Heart left ventricle (tissue), 16 donors: Measurements from ENCODE around the gene C4B. TPM values are rescaled to one million over a fixed set of nuclear protein-coding genes. Genes with fewer than 3 reads are reported as not detected.
"Not testable (repeated sequence)": the region's sequence is repeated elsewhere in the genome, so short reads cannot be mapped to it uniquely, and the experiment has no call there.

Source experiments
- ATAC-seq, 4 donors: fragments of 200-7000 bp; cut with Tn5 transposase; one replicate each; pipeline ENCODE4 v1.9.1; 2020 to 2022; ENCODE audit warnings: moderate library complexity in 4 of 4, mild to moderate bottlenecking in 3 of 4, moderate number of reproducible peaks in 1 of 4
- DNase-seq, 5 donors: peaks; one replicate each; pipeline ENCODE4 v3.0.0-alpha.2; 2020
- H3K27ac ChIP-seq, 12 donors: fragments of 200-600 bp; sonication (generic) in 4 of 12; one replicate each; pipeline versions ENCODE4 v1.5.0 to v1.8.0; 2016 to 2022; ENCODE audit warnings: mild to moderate bottlenecking in 2 of 12
- H3K27me3 ChIP-seq, 9 donors: fragments of 200-600 bp; sonication (generic) in 2 of 9; one replicate each; pipeline versions ENCODE4 v1.5.1 to v1.8.0; 2016 to 2022; ENCODE audit warnings: mild to moderate bottlenecking in 3 of 9
- H3K36me3 ChIP-seq, 9 donors: fragments of 200-600 bp; sonication (generic) in 2 of 9; one replicate each; pipeline versions ENCODE4 v1.5.0 to v1.8.0; 2018 to 2022; ENCODE audit warnings: mild to moderate bottlenecking in 2 of 9
- H3K4me1 ChIP-seq, 12 donors: fragments of 200-600 bp; sonication (generic) in 4 of 12; one replicate each; pipeline versions ENCODE4 v1.5.0 to v1.8.0; 2016 to 2022; ENCODE audit warnings: mild to moderate bottlenecking in 3 of 12
- H3K4me3 ChIP-seq, 12 donors: fragments of 200-600 bp; sonication (generic) in 4 of 12; one replicate each; pipeline versions ENCODE4 v1.5.0 to v1.8.0; 2017 to 2022; ENCODE audit warnings: mild to moderate bottlenecking in 9 of 12, moderate library complexity in 4 of 12
- H3K9me3 ChIP-seq, 12 donors: fragments of 200-600 bp; sonication (generic) in 4 of 12; one replicate each; pipeline versions ENCODE4 v1.5.0 to v1.8.0; 2016 to 2022; ENCODE audit warnings: mild to moderate bottlenecking in 1 of 12
- POLR2A ChIP-seq, 2 donors: fragments of 450-650 bp; IDR thresholded peaks; one replicate each; pipeline ENCODE4 v1.6.1; 2017; ENCODE audit warnings: antibody characterized with exemption in 2 of 2, mild to moderate bottlenecking in 2 of 2, moderate library complexity in 2 of 2
- WGBS, 4 donors: extraction: QIAGEN DNeasy Blood & Tissue Kit in 2 of 4; methylation state at CpG; one replicate each; pipeline versions ENCODE4 v1.1.5 to v1.1.7; 2013 to 2018; 5-methylcytosine and 5-hydroxymethylcytosine counted together
- intact Hi-C, 10 donors: fragments of 100-400 bp; cut with DNase I; formaldehyde crosslinking; loops; one replicate each; pipeline versions ENCODE4 v1.11.1 to v1.14.2; 2022
- polyA plus RNA-seq, 2 donors: library from polyadenylated mRNA; stranded (reverse); fragments of 200-250 nt; gene quantifications; one replicate each; pipeline ENCODE4 v1.2.3, GENCODE V29; 2013
- total RNA-seq, 9 donors: library from RNA; depleted of rRNA in 2 of 9; stranded (reverse); fragments of >200 nt in 2 of 9; fragmentation: NEBNext Ultra II Directional in 3 of 9; extraction: Animal tissue kit (Norgen Biotek cat#: 25700) in 3 of 9; gene quantifications; one replicate each; pipeline versions ENCODE4 v1.1.0 to v1.2.4, GENCODE V29; 2016 to 2023
- TF ChIP-seq, protein P1 (sequence below), 12 donors: fragments of 200-600 bp; sonication (generic) in 4 of 12; IDR thresholded peaks; one replicate each; pipeline versions ENCODE4 v1.5.0 to v1.8.0; 2018 to 2022; ENCODE audit warnings: antibody characterized with exemption in 12 of 12, mild to moderate bottlenecking in 5 of 12
- donor health status: ischemic (EF 13 %, LVEDD 7.1; RV severe dilation, severe dysfunction).
- donor health status: healthy with polysubstance abuse.
- donor health status: DM: no; HTN: yes; CAD: no.
- donor health status: DM: no; HTN: no; CAD: no.
- donor health status: ischemic (EF 25% LVEDD 6.9; RV normal size, moderate dysfunction).
- donor health status: ischemic (EF 25% LVEDD 5.7; RV mildly dilated, moderate dysfunction).
- donor health status: healthy.
- donor health status: DM: yes; HTN: yes; CAD: no.
- donor health status: ischemic (EF 35%, LVEDD 5.7; RV mildly dilated, moderate dysfunction).
- donor health status: nonischemic (EF 11% LVEDD 7.7; RV severe dilation, severe dysfunction).
- donor health status: DM: yes; HTN: yes; CAD: no.
- donor health status: PGD.
- donor health status: ischemic (EF 29% LVEDD 5.4; RV normal size, mild dysfunction).
- donor health status: nonischemic (EF 23%, LVEDD 6.1; RV moderate dilation, normal function).

C4B gene
- total and polyA plus RNA-seq, 11 donors = 30.8 to 307 (median 73.9) TPM

DNA sequence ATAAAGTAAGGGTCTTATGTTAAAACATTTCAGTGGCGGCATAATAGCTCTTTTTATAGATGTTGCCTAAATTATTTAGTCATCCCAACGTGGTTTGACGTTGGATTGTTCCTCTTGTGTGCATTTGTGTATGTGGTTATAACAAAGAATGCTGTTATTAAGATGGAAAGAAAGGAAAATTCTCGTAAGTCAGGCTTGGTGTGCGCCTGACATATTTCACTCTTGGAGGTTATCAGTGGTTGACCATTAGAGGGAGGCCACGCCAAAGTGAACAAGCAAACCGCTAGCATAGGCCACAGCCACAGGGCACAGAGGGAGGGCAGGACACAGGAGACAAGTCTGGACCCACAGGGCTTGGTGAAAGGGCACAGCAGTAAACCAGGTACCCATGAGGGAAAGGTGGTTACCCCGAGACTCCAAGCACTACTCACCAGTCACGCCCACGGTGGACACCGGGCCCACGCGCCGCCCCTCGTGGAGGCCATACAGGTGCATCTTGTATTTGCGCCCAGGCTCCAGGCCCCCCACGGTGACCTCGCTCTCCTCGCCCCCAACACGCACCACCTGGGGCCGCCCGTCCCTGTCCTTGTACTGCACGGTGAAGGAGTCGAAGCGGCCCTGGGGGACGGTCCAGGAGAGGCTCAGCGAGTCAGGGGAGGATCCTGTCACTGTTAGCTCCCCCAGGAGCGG lies 46.5 kb downstream of the C4B start:
- 82 to 94% (median 91%) methylated on average over 8 to 28 of the region's 28 CpGs for WGBS, 4 donors

GRCh38 chr6:32064706-32065105 lies 50.1 kb downstream of the C4B start:
- Histone ChIP-seq H3K36me3 (peaks cover 0 to 99% (median 66%) of the 10 kb centered on the region in 9 donors), H3K27me3 (no peaks in the 10 kb centered on the region), H3K4me1 (peaks cover 0 to under 1% (median 0%) of the 10 kb centered on the region in 12 donors), H3K4me3 (no peak overlapping the region), H3K9me3 (no peaks in the 10 kb centered on the region), H3K27ac (no peak overlapping the region)
- ATAC-seq (no peak), DNase-seq (no peak)
- TF ChIP-seq, protein P1, sequence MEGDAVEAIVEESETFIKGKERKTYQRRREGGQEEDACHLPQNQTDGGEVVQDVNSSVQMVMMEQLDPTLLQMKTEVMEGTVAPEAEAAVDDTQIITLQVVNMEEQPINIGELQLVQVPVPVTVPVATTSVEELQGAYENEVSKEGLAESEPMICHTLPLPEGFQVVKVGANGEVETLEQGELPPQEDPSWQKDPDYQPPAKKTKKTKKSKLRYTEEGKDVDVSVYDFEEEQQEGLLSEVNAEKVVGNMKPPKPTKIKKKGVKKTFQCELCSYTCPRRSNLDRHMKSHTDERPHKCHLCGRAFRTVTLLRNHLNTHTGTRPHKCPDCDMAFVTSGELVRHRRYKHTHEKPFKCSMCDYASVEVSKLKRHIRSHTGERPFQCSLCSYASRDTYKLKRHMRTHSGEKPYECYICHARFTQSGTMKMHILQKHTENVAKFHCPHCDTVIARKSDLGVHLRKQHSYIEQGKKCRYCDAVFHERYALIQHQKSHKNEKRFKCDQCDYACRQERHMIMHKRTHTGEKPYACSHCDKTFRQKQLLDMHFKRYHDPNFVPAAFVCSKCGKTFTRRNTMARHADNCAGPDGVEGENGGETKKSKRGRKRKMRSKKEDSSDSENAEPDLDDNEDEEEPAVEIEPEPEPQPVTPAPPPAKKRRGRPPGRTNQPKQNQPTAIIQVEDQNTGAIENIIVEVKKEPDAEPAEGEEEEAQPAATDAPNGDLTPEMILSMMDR (IDR thresholded peaks at IDR 0.05) = no peak
- TF ChIP-seq POLR2A (IDR thresholded peaks at IDR 0.05) = no peak
- intact Hi-C loops = no loop called here
- WGBS, 4 donors = 92 to 95% (median 94%) methylated on average over 14 of the region's 14 CpGs

More for the DNA sequence above, 46.5 kb downstream of the C4B start:
- Histone ChIP-seq H3K4me3 (no peak overlapping the region), H3K4me1 (peaks cover 0 to 5% (median 0%) of the 10 kb centered on the region in 12 donors), H3K9me3 (no peaks in the 10 kb centered on the region), H3K27me3 (no peaks in the 10 kb centered on the region), H3K27ac (no peak overlapping the region), H3K36me3 (peaks cover 0 to 96% (median 62%) of the 10 kb centered on the region in 9 donors)
- intact Hi-C loops = no loop called here
- no peak for TF ChIP-seq POLR2A (IDR thresholded peaks at IDR 0.05)
- TF ChIP-seq, protein P1 (IDR thresholded peaks at IDR 0.05) = no peak
- ATAC-seq (no peak), DNase-seq (no peak)

DNA sequence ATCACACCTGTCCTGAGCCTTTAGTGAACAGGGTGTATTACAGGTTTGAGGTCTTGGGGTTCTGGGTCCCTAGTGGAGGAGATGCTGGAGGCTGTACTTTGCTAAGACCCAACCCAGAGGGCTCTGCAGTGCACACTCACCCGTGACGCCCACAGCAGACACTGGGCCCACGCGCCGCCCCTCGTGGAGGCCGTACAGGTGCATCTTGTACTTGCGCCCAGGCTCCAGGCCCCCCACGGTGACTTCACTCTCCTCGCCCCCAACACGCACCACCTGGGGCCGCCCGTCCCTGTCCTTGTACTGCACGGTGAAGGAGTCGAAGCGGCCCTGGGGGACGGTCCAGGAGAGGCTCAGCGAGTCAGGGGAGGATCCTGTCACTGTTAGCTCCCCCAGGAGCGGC lies 52.9 kb downstream of the C4B start:
- intact Hi-C loops, H3K9me3 ChIP-seq, H3K4me3 ChIP-seq, H3K27me3 ChIP-seq, H3K27ac ChIP-seq, DNase-seq, ATAC-seq: not testable (repeated sequence)
- 89 to 93% (median 92%) methylated on average over 17 to 19 of the region's 19 CpGs for WGBS, 4 donors
- peaks cover 0 to 19% (median 0%) of the 10 kb centered on the region in 12 donors for H3K4me1 ChIP-seq
- peaks cover 0 to 99% (median 55%) of the 10 kb centered on the region in 9 donors for H3K36me3 ChIP-seq

DNA sequence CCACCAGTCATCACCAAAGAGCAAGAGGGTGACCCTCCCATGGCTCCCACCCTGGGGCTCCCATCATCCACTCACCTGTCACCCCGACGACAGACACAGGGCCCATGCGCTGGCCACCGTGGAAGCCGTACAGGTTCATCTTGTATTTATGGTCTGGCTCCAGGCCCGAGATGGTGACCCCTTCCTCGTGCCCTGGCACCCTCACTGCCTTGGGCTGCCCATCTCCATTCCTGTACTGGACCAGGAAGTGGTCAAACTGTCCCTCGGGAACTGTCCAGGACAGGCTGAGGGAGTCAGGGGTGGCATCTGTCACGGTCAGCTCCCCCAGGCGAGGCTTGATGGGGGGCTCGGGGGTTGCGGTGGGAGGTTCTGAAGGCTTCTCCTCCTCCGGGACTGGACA lies 53.7 kb downstream of the C4B start:
- H3K27ac ChIP-seq, H3K4me3 ChIP-seq, intact Hi-C loops, ATAC-seq, H3K27me3 ChIP-seq, DNase-seq, H3K9me3 ChIP-seq: not testable (repeated sequence)
- 87 to 93% (median 92%) methylated on average over 12 to 13 of the region's 13 CpGs for WGBS, 4 donors
- peaks cover 0 to 19% (median 0%) of the 10 kb centered on the region in 12 donors for H3K4me1 ChIP-seq
- H3K36me3 ChIP-seq = peaks cover 0 to 99% (median 57%) of the 10 kb centered on the region in 9 donors

DNA sequence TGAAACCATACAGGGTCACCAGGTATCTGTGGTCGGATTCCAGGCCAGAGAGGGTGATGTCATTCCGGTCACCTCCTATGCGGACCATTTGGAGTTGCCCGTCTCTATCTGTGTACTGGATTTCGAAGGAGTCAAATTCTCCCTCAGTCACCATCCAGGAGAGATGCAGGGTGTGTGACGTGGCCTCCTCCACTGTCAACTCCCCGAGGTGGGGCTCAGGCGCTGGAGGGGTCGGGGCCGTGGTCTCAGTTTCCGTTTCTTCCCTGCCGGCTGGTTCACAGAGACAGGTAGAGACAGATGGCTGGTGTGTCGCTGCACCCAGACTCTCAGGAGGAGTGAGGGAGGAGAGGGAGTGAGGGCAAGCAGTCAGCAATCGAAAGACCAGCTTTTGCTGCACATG lies 54.3 kb downstream of the C4B start:
- Histone ChIP-seq H3K4me3 (no peak overlapping the region), H3K4me1 (peaks cover 0 to 19% (median 0%) of the 10 kb centered on the region in 12 donors), H3K27ac (no peak overlapping the region), H3K27me3 (no peaks in the 10 kb centered on the region), H3K36me3 (peaks cover 0 to 99% (median 52%) of the 10 kb centered on the region in 9 donors), H3K9me3 (no peaks in the 10 kb centered on the region)
- TF ChIP-seq POLR2A (IDR thresholded peaks at IDR 0.05) = no peak
- TF ChIP-seq, protein P1 (IDR thresholded peaks at IDR 0.05) = no peak
- ATAC-seq (no peak), DNase-seq (no peak)
- intact Hi-C loops = no loop called here
- WGBS, 4 donors = 88 to 95% (median 93%) methylated on average over 13 to 14 of the region's 14 CpGs
